NCI-H2196 (cell line): ENCODE measurements around the gene PUM1.
"Not testable (repeated sequence)": the region's sequence is repeated elsewhere in the genome, so short reads cannot be mapped to it uniquely, and the experiment has no call there.

ENCODE experiments used
- DNase-seq: peaks from one replicate; lab custom pipeline; 2025; ENCODE audit not compliant: unreplicated experiment; lab: John Stamatoyannopoulos, UW

The PUM1 gene, protein sequence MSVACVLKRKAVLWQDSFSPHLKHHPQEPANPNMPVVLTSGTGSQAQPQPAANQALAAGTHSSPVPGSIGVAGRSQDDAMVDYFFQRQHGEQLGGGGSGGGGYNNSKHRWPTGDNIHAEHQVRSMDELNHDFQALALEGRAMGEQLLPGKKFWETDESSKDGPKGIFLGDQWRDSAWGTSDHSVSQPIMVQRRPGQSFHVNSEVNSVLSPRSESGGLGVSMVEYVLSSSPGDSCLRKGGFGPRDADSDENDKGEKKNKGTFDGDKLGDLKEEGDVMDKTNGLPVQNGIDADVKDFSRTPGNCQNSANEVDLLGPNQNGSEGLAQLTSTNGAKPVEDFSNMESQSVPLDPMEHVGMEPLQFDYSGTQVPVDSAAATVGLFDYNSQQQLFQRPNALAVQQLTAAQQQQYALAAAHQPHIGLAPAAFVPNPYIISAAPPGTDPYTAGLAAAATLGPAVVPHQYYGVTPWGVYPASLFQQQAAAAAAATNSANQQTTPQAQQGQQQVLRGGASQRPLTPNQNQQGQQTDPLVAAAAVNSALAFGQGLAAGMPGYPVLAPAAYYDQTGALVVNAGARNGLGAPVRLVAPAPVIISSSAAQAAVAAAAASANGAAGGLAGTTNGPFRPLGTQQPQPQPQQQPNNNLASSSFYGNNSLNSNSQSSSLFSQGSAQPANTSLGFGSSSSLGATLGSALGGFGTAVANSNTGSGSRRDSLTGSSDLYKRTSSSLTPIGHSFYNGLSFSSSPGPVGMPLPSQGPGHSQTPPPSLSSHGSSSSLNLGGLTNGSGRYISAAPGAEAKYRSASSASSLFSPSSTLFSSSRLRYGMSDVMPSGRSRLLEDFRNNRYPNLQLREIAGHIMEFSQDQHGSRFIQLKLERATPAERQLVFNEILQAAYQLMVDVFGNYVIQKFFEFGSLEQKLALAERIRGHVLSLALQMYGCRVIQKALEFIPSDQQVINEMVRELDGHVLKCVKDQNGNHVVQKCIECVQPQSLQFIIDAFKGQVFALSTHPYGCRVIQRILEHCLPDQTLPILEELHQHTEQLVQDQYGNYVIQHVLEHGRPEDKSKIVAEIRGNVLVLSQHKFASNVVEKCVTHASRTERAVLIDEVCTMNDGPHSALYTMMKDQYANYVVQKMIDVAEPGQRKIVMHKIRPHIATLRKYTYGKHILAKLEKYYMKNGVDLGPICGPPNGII

DNA sequence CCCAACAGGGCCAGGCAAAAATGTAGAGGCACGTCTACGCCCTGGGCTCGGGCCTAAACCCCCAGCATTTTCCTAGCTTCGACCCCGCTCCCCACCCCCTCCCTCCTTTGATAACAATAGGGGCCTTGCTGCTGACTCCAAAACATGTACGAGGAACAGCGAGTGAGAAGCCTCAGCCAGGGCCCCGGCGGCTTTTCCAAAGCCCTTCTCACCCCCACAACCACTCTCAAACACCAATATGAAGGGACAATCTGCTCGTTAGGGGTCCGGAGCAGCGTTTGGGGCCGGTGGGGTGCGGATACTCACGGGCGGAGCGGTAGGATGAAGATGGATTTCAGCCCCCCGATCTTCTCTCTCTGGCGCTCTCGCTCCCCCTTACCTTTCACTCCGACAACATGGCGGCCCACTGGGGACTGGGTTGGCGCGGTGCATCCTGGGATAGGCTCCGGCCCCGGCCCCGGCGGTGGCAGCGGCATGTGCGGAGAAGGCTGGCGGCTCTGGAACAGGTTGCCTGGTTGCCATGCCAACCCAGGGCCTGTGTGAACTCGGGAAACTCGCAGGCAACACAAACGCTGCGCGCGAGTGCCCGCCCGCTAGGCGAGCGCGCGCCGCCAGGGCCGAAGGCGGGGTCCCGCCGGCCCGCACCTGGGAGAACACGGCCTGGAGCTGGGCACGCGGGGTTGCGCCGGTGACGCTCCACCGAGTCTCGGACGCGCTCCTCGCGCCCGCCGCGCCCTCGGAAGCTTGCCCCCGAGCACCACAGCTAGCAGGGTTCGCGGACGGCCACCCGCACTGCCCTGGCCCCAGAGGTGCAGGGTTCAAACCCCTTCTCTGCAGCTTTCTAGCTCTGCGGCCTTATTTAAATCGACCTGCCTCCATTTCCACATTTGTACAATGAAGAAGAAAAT is at the start of gene PUM1:
PUM1 (minus strand) TSS at position 408 of the 908 bp plus-strand sequence. CDS start 6,151 bp downstream, outside the sequence.
- DNase-seq: peak; percentile 99

DNA sequence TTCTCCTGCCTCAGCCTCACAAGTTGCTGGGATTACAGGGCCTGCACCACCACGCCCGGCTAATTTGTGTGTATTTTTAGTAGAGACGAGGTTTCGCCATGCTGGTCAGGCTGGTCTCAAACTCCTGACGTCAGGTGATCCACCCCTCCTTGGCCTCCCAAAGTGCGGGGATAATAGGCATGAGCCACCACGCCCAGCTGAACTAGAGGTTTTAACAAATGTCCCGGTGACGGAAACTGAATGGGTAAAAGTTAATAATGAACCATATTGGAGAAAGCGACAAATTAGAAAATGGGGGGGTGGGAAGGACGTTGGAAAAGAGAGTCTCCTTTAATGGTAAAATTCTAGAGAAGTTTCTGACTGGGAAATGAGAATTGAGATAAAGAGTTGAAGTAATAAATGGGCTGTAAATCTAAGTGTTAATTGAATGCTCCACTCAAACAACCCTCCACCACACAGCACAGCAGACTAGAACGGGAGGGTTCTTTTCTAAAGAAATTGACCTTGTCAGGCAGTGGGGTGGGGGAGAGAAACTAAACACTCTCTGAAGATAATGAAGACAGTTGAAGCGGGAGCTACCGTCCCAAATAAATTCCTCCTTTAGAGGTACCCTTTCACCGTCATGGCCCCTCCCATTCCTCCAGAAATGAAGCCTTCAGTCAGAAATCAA is 46.9 kb upstream of the PUM1 start:
- no peak for DNase-seq

DNA sequence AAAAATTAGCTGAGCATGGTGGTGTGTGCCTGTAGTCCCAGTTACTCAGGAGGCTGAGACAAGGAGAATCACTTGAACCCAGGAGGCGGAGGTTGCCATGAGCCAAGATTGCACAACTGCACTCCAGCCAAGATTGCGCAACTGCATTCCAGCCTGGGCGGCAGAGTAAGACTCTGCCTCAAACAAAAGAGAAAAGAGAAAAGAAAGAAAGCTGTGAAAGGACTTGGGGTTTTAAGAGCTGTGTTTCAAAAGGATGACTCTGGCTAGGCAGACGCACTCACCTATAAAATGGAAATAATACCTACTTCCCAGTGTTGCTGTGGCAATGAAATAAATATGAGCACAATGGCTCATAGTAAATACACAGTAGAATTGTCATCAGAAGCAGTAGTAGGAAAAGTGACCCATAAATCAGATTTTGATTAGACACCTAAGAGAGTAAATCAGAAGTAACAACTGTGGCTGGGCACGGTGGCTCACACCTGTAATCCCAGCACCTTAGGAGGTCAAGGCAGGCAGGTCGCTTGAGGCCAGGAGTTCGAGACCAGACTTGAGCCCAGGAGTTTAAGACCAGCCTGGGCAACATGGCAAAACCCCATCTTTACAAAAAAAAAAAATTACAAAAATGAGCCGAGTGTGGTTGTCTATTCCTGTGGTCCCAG is 45.9 kb upstream of the PUM1 start:
- peak; percentile 76 for DNase-seq

DNA sequence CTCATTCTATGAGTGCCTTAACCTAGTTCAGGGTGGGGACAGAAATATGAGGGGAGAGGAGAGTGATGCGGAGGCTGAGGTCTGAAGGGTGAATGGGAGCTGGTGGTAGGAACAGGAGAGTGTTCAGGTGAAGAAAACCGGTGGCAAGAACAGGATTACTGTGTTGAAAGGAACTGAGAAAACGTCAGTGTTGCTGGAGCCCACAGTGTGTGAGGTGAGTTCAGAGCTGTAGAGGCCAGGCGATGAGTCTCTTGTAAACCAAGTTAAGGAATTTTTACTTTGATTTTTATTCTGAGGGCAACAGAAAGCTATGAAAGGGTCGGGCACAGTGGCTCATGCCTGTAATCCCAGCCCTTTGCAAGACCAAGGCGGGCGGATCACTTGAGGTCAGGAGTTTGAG is 45.3 kb upstream of the PUM1 start:
- no peak for DNase-seq

DNA sequence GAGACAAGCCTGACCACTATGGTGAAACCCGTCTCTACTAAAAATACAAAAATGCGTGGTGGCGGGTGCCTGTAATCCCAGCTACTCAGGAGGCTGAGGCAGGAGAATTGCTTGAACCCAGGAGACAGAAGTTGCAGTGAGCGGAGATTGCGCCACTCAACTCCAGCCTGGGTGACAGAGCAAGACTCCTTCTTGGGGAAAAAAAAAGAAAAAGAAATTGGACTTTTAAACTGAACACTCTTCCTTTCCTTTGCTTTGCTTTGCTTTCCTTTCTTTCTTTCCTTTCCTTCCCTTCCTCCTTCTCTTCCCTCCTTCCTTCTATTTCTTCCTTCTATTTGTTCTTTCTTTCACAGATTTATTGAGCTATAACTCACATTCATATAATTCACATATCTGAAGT is 43.3 kb upstream of the PUM1 start:
- DNase-seq: no peak

DNA sequence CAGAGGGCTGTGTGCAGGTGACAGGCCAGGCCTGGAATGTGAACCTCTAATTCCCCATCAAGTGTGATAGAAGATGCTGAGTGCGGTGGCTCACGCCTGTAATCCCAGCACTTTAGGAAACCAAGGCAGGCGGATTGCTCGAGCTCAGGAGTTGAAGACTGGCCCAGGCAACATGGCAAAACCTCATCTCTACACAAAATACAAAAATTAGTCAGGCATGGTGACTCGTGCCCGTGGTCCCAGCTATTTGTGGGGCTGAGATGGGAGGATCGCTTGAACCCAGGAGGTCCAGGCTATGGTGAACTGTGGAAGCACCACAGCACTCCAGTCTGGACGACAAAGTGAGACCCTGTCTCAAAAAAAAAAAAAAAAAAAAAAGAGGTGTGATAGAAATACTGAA is 40.1 kb upstream of the PUM1 start:
- no peak for DNase-seq

DNA sequence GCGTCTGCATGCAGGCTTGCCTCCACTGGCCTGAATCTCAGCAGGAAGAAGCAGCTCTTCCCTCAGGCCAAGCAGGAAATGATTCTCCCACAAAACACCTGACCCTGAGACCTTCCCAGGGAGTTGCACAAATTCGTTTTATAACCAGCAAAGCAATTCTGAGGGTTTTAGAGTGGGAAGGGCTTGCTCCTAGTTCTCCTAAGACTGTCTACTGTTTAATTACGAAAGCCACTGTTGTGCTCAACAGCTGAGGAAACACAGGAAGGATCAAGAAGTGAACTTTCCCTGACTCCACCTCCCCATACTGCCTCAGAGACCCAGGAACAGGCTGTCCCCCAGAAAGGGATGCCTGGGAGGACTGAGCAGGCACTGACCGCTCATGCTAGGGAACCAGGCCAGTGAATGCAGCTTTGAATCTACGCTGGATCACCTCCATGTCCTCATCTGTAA is 37.0 kb upstream of the PUM1 start:
- no peak for DNase-seq

DNA sequence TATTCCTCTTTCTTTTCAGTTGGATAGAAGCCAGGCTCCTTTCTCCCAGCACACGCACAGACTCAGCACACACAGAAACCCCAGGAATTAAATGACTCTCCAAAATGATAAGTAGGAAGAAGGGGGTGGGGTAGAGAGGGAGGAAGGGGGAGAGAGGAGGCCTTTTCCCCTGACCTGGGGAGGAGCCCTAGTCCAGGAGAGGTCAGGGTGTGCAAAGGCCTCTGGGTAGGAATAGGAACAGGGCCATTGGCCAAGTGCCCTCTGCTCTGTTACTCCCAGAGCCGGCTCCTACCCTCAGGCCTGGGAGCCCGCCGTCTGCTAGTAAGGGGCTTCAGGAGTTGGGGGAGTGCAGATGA is 35.6 kb upstream of the PUM1 start:
- peak; percentile 32 for DNase-seq

DNA sequence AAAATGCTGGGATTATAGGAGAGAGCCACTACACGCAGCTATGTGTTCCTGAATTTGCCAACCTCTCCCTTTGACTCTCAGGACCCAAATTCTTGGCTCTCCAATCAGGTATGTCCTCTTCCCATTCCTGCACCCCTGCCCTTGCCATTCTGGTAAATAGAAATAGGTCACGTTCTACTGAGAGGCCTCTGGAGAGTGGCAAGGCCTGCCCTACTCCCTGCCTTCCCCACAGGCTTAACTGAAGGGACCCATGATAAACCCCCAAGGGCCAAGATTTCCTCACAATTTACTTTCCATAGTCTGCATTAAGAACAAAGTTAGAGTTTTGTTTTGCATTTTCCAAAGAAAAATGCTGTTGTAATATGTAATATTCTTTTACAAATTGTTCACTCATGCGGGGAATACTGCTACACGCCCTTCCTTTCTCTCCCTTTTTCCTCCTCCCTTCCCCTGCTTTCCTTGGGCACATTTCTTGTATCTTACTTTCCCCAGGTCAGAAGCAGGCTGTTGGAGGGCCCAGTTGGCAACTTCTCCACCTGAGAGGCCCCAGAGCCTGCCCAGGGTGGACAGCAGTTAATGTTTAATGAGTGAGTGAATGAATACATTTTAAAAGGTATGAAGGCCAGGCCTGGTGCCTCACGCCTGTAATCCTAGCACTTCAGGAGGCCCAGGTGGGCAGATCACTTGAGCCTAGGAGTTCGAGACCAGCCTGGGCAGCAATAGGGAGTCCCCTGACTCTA is 33.9 kb upstream of the PUM1 start:
- DNase-seq: no peak

DNA sequence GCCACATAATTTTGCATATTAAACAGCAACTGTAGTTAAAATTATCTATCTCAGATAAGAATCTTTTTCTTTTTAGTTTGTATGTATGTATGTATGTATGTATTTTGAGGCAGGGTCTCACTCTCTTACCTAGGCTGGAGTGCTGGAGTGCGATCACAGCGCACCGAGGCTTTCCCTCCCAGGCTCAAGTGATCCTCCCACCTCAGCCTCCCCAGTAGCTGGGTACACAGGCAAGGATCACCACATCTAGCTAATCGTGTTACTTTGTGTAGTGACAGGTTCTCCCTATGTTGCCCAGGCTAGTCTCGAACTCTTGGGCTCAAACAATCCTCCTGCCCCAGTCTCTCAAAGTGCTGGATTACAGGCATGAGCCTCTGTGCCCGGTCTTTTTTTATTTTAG is 30.5 kb upstream of the PUM1 start:
- DNase-seq: no peak

DNA sequence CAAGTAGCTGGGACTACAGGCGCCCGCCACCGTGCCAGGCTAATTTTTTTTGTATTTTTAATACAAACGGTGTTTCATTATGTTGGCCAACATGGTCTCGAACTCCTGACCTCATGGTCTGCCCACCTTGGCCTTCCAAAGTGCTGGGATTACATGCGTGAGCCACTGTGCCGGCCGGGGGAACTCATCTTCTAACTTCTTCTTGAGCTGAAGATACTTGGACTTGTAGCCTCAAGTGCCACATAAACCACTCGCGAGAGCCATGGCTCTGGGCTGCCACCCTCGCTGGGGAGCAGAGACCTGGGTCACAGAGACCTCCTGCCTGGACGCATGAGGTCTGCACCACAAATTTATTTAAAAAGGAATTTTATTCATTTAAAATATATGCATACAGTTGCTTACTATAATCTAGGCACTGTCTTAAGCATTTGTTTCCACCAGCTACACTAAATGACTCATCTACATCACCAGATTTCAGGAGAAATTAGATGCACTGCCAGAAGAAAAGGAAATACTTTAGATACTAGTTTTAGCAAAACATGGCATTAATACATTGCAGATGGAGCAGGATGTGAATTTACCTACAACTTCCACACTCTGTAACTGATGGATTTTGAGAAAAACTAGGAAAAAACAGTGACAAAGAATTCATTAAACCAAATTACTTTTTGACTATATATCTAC is 29.9 kb upstream of the PUM1 start:
- DNase-seq: no peak

DNA sequence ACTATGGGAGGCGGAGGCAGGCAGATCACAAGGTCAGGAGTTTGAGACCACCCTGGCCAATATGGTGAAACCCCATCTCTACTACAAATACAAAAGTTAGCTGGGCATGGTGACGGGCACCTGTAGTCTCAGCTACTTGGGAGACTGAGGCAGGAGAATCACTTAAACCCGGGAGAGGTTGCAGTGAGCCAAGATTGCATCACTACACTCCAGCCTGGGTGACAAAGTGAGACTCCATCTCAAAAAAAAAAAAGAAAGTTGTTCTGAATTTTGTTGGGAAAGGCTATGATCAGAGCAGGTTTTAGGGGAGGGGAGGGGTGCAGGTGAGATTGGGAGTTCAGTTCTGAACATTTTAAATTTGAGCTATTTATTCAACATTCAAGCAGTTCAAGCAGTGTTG is 22.6 kb upstream of the PUM1 start:
- not testable (repeated sequence) for DNase-seq

DNA sequence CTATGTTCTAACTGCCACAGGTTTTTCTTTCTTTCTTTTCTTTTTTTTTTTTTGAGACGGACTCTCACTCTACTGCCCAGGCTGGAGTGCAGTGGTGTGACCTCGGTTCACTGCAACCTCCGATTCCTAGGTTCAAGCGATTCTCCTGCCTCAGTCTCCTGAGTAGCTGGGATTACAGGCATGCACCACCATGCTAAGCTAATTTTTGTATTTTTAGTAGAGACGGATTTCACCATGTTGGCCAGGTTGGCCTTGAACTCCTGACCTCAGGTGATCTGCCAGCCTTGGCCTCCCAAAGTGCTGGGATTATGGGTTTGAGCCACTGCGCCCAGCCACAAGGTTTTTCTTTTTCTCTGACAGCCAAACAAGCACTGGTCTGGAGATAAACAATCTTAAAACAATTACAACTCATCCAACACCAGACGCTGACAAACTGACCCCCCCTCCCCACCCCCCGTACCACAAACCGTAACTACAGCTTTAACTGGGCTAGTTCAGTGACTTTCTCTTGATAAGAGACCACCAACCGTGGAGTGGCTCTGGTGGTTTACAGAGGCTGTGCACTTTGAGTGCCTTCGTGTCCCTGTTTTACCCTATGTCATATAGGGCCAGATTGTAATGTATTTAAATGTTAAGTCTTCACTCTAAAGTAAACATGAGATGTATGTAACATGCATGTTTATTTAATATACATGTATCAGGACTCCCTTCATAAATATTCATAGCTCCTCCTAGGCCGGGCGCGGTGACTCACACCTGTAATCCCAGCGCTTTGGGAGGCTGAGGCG is 19.5 kb upstream of the PUM1 start:
- no peak for DNase-seq

DNA sequence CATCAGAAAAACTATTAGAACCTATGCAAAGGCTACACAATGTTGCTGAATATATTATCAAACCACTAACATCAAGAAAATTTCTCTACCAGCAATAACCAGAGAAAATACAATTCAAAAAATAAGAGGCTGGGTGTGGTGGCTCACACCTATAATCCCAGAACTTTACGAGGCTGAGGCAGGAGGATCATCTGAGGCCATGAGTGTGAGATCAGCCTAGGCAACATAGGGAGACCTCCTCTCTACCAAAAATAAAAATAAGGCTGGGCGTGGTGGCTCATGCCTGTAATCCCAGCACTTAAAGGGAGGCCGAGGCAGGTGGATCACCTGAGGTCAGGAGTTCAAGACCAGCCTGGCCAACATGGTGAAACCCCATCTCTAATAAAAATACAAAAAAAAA is 16.9 kb upstream of the PUM1 start:
- no peak for DNase-seq

DNA sequence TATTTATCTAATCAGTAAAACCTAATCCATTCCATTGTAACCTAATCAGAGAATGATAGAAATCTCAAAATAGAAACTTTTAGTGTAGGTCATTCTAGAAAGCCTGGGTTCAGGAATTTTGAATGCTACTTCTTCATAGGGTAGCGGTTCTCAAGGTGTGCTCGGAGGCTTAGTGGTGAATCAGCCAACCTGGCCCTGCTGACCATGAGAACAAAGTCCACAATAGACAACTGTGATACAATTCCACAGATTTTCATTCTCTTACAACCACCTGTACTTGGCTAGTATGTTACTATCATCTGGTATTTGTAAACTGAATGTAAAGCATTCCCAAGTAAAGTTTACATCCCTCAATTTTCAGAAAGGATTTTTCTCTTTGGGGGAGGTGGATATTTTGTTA is 7.5 kb upstream of the PUM1 start:
- no peak for DNase-seq

DNA sequence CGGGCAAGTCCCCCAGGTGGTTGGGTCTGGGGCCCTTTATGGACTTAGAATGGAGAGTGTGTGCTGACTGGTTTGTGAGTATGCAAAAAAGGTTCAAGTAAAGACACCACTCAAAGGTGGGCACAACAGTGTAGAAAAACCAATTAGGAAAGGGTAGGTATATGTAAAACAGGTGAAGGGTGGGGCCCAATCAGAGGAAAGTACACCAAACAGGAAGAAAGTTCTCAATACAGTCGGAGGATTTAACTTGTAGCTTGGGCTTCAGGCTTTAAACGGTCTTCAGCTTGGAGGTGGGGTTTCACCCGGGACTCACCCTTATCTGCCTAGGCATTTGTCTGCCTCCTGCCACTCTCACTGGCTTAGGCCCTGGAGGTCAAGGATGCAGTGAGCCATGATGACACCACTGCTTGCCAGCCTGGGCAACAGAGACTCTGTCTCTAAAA is 6.8 kb upstream of the PUM1 start:
- no peak for DNase-seq

DNA sequence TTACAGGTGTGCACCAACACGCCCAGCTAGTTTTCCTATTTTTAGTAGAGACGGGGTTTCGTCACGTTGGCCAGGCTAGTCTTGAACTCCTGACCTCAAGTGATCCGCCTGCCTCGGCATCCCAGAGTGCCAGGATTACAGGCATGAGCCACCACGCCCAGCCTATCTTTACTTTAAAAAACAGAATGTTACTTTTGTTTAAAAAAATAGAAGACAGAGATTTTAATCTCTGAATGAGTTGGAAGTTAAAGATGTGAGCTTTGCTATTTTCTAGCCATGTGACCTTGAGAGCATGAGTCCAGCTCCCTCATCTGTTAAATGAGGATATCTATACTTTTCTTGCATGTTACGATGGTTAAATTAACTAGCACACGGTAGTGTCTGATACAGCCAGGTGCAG is 3.9 kb upstream of the PUM1 start:
- DNase-seq: no peak
